HL-60 (cell line): ENCODE data around the gene MCCC1.

Experiments
- DNase-seq, 2 experiments: peaks; one replicate each; pipeline ENCODE4 v3.0.0-alpha.2; 2010 to 2020; ENCODE audit warnings: low read depth in 1 of 2, low spot score in 1 of 2
- H3K27ac ChIP-seq: fragments of 250-450 bp; sonication (Bioruptor Pico); replicated peaks from 2 replicates; pipeline ENCODE4 v1.5.1; 2020; ENCODE audit warnings: mild to moderate bottlenecking, moderate library complexity
- H3K27me3 ChIP-seq: fragments of 250-450 bp; sonication (Bioruptor Pico); 2 replicates; pipeline ENCODE4 v1.5.1; 2021; ENCODE audit warnings: mild to moderate bottlenecking, moderate library complexity; ENCODE audit not compliant: insufficient read depth, poor library complexity, severe bottlenecking
- H3K4me3 ChIP-seq: replicated peaks from 2 replicates; pipeline ENCODE4 v1.5.1; 2011; ENCODE audit warnings: mild to moderate bottlenecking, control low read depth, low read length; ENCODE audit not compliant: insufficient read depth
- CTCF ChIP-seq: IDR thresholded peaks from one replicate; pipeline ENCODE4 v1.5.1; 2011; ENCODE audit warnings: low read length, control low read depth, inconsistent platforms; ENCODE audit not compliant: insufficient read depth
- GABPA ChIP-seq: IDR thresholded peaks from 2 replicates; pipeline ENCODE4 v1.6.1; 2012; ENCODE audit warnings: low read depth
- POLR2AphosphoS5 ChIP-seq: IDR thresholded peaks from 2 replicates; pipeline ENCODE4 v1.6.1; 2012; ENCODE audit warnings: low read depth
- REST ChIP-seq: IDR thresholded peaks from 2 replicates; pipeline ENCODE4 v1.6.1; 2012; ENCODE audit warnings: low read depth; ENCODE audit not compliant: insufficient replicate concordance
- SPI1 ChIP-seq: IDR thresholded peaks from 2 replicates; pipeline ENCODE4 v1.6.1; 2012; ENCODE audit warnings: low read depth, mild to moderate bottlenecking, borderline replicate concordance

MCCC1 gene

GRCh38 chr3:183018421-183019192 is 80.7 kb downstream of the MCCC1 start:
- Histone ChIP-seq H3K4me3 (no peak overlapping the region), H3K27ac (no peak overlapping the region), H3K27me3 (no peaks in the 10 kb centered on the region)
- peak in 1 of 2 experiments; percentile 35 for DNase-seq
- TF ChIP-seq CTCF (no peak), POLR2AphosphoS5 (no peak), SPI1 (no peak), REST (no peak), GABPA (no peak)

GRCh38 chr3:183015185-183015584 is 84.1 kb downstream of the MCCC1 start:
- DNase-seq = no peak
- Histone ChIP-seq H3K27ac (no peak overlapping the region), H3K27me3 (no peaks in the 10 kb centered on the region), H3K4me3 (no peak overlapping the region)
- no peak for TF ChIP-seq POLR2AphosphoS5
- TF ChIP-seq SPI1 = peak; percentile 80

GRCh38 chr3:183013856-183014255 is 85.4 kb downstream of the MCCC1 start:
- H3K27ac ChIP-seq = no peak overlapping the region
- TF ChIP-seq POLR2AphosphoS5 = no peak
- TF ChIP-seq SPI1 = peak; percentile 51; the same call in 1 of the 2 replicates
- peak in 1 of 2 experiments; percentile 24 for DNase-seq

GRCh38 chr3:183013074-183013473 is 86.2 kb downstream of the MCCC1 start:
- Histone ChIP-seq H3K4me3 (no peak overlapping the region), H3K27ac (no peak overlapping the region), H3K27me3 (no peaks in the 10 kb centered on the region)
- TF ChIP-seq CTCF = no peak
- TF ChIP-seq POLR2AphosphoS5 = no peak
- TF ChIP-seq REST = no peak
- no peak for TF ChIP-seq GABPA
- TF ChIP-seq SPI1 = no peak
- no peak for DNase-seq

More at GRCh38 chr3:183013856-183014255, 85.4 kb downstream of the MCCC1 start:
- Histone ChIP-seq H3K27me3 (no peaks in the 10 kb centered on the region), H3K4me3 (no peak overlapping the region)
